Astrocyte (in vitro differentiated cells and primary cell): Measurements from ENCODE around the gene CLEC2A. TPM values are rescaled to one million over a fixed set of nuclear protein-coding genes. Genes with fewer than 3 reads are reported as not detected.

Experiments
- DNase-seq: peaks from one replicate; pipeline ENCODE4 v3.0.0-alpha.2; 2010; ENCODE audit warnings: low read depth
- FAIRE-seq: peaks from 2 replicates; lab custom pipeline; 2011; peaks lifted over from hg19 to GRCh38; lab: Jason Lieb, UNC
- H2AFZ ChIP-seq: 2 replicates; pipeline ENCODE4 v1.6.0; 2012; ENCODE audit warnings: low read depth, low read length, inconsistent platforms
- H3K27ac ChIP-seq: 2 replicates; pipeline ENCODE4 v1.5.1; 2011; ENCODE audit warnings: low read depth, low read length, inconsistent platforms
- H3K27me3 ChIP-seq: 2 replicates; pipeline ENCODE4 v1.6.0; 2011; ENCODE audit warnings: low read length, inconsistent platforms; ENCODE audit not compliant: insufficient read depth
- H3K36me3 ChIP-seq: 2 replicates; pipeline ENCODE4 v1.5.1; 2011; ENCODE audit warnings: low read length, inconsistent platforms; ENCODE audit not compliant: insufficient read depth
- H3K4me1 ChIP-seq: 2 replicates; pipeline ENCODE4 v1.5.1; 2011; ENCODE audit warnings: low read length, inconsistent platforms; ENCODE audit not compliant: insufficient read depth
- H3K4me2 ChIP-seq: 2 replicates; pipeline ENCODE4 v1.6.0; 2012; ENCODE audit warnings: low read length, inconsistent platforms
- H3K4me3 ChIP-seq: 2 replicates; pipeline ENCODE4 v1.5.1; 2011; ENCODE audit warnings: low read depth, mild to moderate bottlenecking, low read length, inconsistent platforms; ENCODE audit not compliant: insufficient read depth
- H3K79me2 ChIP-seq: 2 replicates; pipeline ENCODE4 v1.6.0; 2012; ENCODE audit warnings: mild to moderate bottlenecking, low read length, inconsistent platforms; ENCODE audit not compliant: insufficient read depth
- H3K9ac ChIP-seq: 2 replicates; pipeline ENCODE4 v1.6.0; 2012; ENCODE audit warnings: mild to moderate bottlenecking, low read length, inconsistent platforms
- H3K9me3 ChIP-seq: 2 replicates; pipeline ENCODE4 v1.5.1; 2012; ENCODE audit warnings: low read depth, mild to moderate bottlenecking, low read length, inconsistent platforms; ENCODE audit not compliant: insufficient read depth
- H4K20me1 ChIP-seq: 2 replicates; pipeline ENCODE4 v1.6.0; 2012; ENCODE audit warnings: low read length, inconsistent platforms; ENCODE audit not compliant: insufficient read depth
- H3K27ac Mint-ChIP-seq: one replicate; pipeline ENCODE4 v1.8.0; 2021; ENCODE audit warnings: mild to moderate bottlenecking, mixed read lengths; ENCODE audit not compliant: unreplicated experiment
- H3K27me3 Mint-ChIP-seq: one replicate; pipeline ENCODE4 v1.8.0; 2021; ENCODE audit warnings: low read depth, mixed read lengths; ENCODE audit not compliant: unreplicated experiment
- H3K36me3 Mint-ChIP-seq: one replicate; pipeline ENCODE4 v1.8.0; 2021; ENCODE audit warnings: low read depth, mixed read lengths; ENCODE audit not compliant: unreplicated experiment
- H3K4me1 Mint-ChIP-seq: one replicate; pipeline ENCODE4 v1.8.0; 2021; ENCODE audit warnings: low read depth, mixed read lengths; ENCODE audit not compliant: unreplicated experiment
- H3K4me3 Mint-ChIP-seq: one replicate; pipeline ENCODE4 v1.8.0; 2021; ENCODE audit warnings: mild to moderate bottlenecking, moderate library complexity, mixed read lengths; ENCODE audit not compliant: unreplicated experiment
- H3K9me3 Mint-ChIP-seq: one replicate; pipeline ENCODE4 v1.8.0; 2021; ENCODE audit warnings: mild to moderate bottlenecking, mixed read lengths; ENCODE audit not compliant: unreplicated experiment
- EZH2 ChIP-seq: IDR thresholded peaks from 2 replicates; pipeline ENCODE4 v1.6.1; 2012; ENCODE audit warnings: mild to moderate bottlenecking, low read length, inconsistent platforms; ENCODE audit not compliant: insufficient read depth
- total RNA-seq: library from RNA; stranded (reverse); gene quantifications from 2 replicates; pipeline ENCODE4 v1.2.1, GENCODE V29; 2021
- TF ChIP-seq, protein P1 (sequence below): IDR thresholded peaks from 2 replicates; pipeline ENCODE4 v1.5.1; 2011; ENCODE audit warnings: low read depth, mild to moderate bottlenecking, inconsistent platforms, low read length, moderate library complexity; ENCODE audit not compliant: insufficient read depth

CLEC2A gene
- total RNA-seq, 1 donor from 2014 or later = 0.84 TPM

- H3K4me3 ChIP-seq = no peak overlapping the region
- no peaks in the 10 kb centered on the region for H3K4me1 ChIP-seq
- H3K79me2 ChIP-seq = no peaks in the 10 kb centered on the region
- H4K20me1 ChIP-seq = no peaks in the 10 kb centered on the region
- DNase-seq (no peak), FAIRE-seq (no peak)
- H3K9me3 ChIP-seq = no peaks in the 10 kb centered on the region
- TF ChIP-seq, protein P1, sequence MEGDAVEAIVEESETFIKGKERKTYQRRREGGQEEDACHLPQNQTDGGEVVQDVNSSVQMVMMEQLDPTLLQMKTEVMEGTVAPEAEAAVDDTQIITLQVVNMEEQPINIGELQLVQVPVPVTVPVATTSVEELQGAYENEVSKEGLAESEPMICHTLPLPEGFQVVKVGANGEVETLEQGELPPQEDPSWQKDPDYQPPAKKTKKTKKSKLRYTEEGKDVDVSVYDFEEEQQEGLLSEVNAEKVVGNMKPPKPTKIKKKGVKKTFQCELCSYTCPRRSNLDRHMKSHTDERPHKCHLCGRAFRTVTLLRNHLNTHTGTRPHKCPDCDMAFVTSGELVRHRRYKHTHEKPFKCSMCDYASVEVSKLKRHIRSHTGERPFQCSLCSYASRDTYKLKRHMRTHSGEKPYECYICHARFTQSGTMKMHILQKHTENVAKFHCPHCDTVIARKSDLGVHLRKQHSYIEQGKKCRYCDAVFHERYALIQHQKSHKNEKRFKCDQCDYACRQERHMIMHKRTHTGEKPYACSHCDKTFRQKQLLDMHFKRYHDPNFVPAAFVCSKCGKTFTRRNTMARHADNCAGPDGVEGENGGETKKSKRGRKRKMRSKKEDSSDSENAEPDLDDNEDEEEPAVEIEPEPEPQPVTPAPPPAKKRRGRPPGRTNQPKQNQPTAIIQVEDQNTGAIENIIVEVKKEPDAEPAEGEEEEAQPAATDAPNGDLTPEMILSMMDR = no peak
- TF ChIP-seq EZH2 = no peak
- no peaks in the 10 kb centered on the region for H3K9me3 Mint-ChIP-seq
- H3K27me3 ChIP-seq = no peaks in the 10 kb centered on the region
- H3K27ac Mint-ChIP-seq = no peak overlapping the region
- no peak overlapping the region for H3K4me3 Mint-ChIP-seq
- H3K36me3 Mint-ChIP-seq = no peaks in the 10 kb centered on the region
- no peaks in the 10 kb centered on the region for H3K4me1 Mint-ChIP-seq
- no peak overlapping the region for H3K4me2 ChIP-seq
- H3K9ac ChIP-seq = no peak overlapping the region
- no peaks in the 10 kb centered on the region for H3K27me3 Mint-ChIP-seq
- no peaks in the 10 kb centered on the region for H3K36me3 ChIP-seq
- H3K27ac ChIP-seq = no peak overlapping the region
- no peak overlapping the region for H2AFZ ChIP-seq
These were observed 49.0 kb downstream of the CLEC2A start for GRCh38 chr12:9883175-9883574.

- Histone ChIP-seq H3K4me1 (no peaks in the 10 kb centered on the region), H3K9me3 (no peaks in the 10 kb centered on the region), H4K20me1 (no peaks in the 10 kb centered on the region), H2AFZ (no peak overlapping the region), H3K9ac (no peak overlapping the region), H3K79me2 (no peaks in the 10 kb centered on the region), H3K36me3 (no peaks in the 10 kb centered on the region), H3K4me3 (no peak overlapping the region), H3K27me3 (no peaks in the 10 kb centered on the region), H3K27ac (no peak overlapping the region), H3K4me2 (no peak overlapping the region)
- TF ChIP-seq EZH2 = no peak
- TF ChIP-seq, protein P1 = no peak
- no peaks in the 10 kb centered on the region for H3K27me3 Mint-ChIP-seq
- H3K27ac Mint-ChIP-seq = no peak overlapping the region
- H3K36me3 Mint-ChIP-seq = no peaks in the 10 kb centered on the region
- H3K9me3 Mint-ChIP-seq = no peaks in the 10 kb centered on the region
- no peak for DNase-seq
- H3K4me1 Mint-ChIP-seq = no peaks in the 10 kb centered on the region
- FAIRE-seq = no peak
- H3K4me3 Mint-ChIP-seq = no peak overlapping the region
These were observed 50.2 kb downstream of the CLEC2A start for GRCh38 chr12:9881988-9882387.

DNA sequence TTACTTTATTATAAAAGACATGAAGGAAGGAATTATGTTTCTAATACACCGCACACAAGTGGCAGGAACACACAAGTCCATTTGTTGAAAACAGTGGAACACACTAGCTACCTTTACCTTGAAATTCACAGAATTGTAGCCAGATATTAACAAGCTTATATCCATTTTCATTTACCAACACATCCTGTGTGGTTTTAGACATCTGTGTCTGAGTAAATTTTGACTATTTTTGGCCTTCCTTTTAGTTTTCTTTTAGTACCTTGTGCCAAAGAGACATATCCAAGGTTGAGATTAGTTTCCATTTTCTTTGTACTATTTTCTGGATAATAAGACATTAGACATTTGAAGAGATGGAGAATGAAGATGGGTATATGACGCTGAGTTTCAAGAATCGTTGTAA is 50.9 kb downstream of the CLEC2A start, which contains the start of gene KLRF2:
Gene KLRF2, plus strand, starts transcription at position 244 of the 400 bp plus-strand sequence. Its CDS starts 107 bp downstream, at position 351.
- Histone ChIP-seq H3K9ac (no peak within 1 kb of the TSS), H3K27ac (no peak within 1 kb of the TSS), H3K4me3 (no peak within 1 kb of the TSS), H3K9me3 (no peaks in the 10 kb centered on the region), H3K4me1 (no peaks in the 10 kb centered on the region), H3K36me3 (no peaks in the 10 kb centered on the region), H4K20me1 (no peaks in the 10 kb centered on the region), H3K79me2 (no peaks in the 10 kb centered on the region), H2AFZ (no peak within 1 kb of the TSS), H3K27me3 (no peaks in the 10 kb centered on the region), H3K4me2 (no peak within 1 kb of the TSS)
- H3K27ac Mint-ChIP-seq = no peak within 1 kb of the TSS
- FAIRE-seq (no peak), DNase-seq (no peak)
- no peaks in the 10 kb centered on the region for H3K27me3 Mint-ChIP-seq
- no peak within 1 kb of the TSS for H3K4me3 Mint-ChIP-seq
- H3K9me3 Mint-ChIP-seq = no peaks in the 10 kb centered on the region
- TF ChIP-seq EZH2 = no peak
- TF ChIP-seq, protein P1 = no peak
- no peaks in the 10 kb centered on the region for H3K4me1 Mint-ChIP-seq
- H3K36me3 Mint-ChIP-seq = no peaks in the 10 kb centered on the region
